NCI-H1105 (cell line): ENCODE measurements around the gene CNST.
"Not testable (repeated sequence)": the region's sequence is repeated elsewhere in the genome, so short reads cannot be mapped to it uniquely, and the experiment has no call there.

ENCODE experiments used
- DNase-seq: peaks from one replicate; lab custom pipeline; 2025; lab: John Stamatoyannopoulos, UW

Gene CNST

DNA sequence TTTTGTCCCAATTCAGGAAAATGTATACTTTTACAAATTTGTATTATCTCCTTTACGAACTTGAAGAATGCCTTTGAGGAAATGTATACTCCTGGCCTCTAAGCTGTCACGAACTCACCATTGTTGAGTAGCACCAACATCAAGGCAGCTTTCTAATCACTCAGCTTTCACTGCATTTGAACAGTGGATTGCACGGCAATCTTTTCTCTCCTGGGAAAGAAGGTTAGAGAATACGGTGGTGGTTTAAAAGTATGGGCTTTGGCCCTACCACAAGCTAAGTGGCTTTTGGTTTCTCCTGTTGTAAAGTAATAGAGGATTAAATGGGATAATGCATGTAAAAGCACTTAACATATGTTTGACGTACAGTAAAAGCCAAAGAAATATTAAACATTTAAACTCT, 57.8 kb downstream of the CNST start:
- no peak for DNase-seq

DNA sequence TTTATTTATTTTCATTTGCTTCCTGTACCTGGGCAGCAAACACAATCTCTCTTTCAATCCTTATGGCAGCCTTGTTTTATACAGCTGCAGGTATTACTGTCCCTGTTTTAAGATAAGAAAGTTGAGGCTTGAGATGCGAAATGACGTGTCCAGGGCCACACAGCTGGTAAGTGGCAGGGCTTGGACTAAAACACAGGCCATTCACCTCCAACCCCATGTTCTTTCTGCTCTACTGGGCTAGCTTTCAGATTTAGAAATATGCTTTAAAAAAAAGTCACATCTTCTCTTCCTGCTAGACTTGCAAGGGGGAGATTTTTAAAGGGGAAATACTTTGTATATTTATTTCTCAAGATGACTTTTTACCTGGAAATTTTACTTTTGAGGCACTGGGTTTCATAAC, 62.8 kb downstream of the CNST start:
- no peak for DNase-seq

GRCh38 chr1:246629976-246630375, 63.7 kb downstream of the CNST start:
- DNase-seq, result no peak

- DNase-seq, result no peak
Observed at GRCh38 chr1:246631426-246631825, 65.2 kb downstream of the CNST start.

DNA sequence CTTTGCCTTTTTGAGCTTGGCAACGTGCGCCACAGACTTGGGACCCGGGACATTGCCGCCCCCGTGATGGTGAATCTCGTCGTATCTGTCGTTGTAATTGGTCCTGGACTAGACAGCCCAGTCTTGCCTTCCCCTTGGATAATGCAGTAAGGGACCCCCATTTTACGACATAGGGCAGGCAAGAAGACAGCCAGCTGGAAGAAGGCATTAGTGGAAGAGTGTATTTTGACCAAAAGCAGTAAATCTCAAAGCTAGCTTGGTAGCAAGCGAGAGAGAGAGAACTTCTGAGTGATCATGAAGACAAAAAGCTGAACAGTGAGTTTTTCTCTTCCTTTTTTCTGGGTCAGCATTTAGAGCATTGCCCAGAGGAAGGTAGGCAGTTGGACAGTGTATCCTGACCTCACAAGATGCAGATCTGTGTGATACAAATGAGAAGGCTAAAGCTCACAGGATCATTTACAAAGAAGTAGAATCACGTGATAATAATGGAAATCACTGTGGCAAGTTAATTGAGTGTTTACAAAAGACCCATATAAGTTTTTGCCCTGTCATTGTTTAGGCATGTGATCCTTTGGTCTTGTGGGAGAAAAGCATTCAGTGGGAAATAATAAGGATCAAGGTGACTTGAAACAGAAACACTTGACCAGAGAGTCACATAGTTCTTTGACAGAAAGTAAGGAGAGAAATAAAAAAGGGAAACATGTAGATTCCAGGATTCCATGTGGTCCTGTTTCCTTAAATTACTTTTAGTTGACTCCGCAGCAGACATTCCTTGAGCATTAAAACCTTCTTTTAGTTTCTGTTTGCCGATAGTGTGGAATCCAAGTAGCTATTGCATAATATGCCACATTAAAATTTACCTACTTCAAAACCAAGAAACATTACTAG, 66.3 kb downstream of the CNST start:
- no peak for DNase-seq

DNA sequence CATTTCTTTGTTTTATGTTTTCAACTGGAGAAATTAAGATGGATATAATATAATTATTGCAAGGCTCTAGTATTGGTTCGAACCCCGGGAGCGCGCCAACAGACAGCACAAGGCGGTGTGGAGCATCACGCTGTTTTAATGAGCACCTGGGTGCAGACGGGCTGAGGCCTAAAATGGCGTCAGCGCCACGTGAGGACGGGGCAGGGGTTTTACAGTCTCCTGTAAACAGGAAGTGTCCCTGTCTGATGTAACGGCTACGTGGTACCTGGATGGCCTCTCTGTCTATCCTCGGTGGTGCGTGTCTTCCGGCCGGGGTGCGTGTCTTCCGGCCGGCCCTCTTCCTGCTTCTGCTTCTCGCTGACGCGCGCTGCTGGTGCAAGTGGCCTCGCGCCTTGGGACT, 68.4 kb downstream of the CNST start:
- DNase-seq, result not testable (repeated sequence)

- no peak for DNase-seq
Observed at GRCh38 chr1:246638941-246639655, 72.8 kb downstream of the CNST start.

DNA sequence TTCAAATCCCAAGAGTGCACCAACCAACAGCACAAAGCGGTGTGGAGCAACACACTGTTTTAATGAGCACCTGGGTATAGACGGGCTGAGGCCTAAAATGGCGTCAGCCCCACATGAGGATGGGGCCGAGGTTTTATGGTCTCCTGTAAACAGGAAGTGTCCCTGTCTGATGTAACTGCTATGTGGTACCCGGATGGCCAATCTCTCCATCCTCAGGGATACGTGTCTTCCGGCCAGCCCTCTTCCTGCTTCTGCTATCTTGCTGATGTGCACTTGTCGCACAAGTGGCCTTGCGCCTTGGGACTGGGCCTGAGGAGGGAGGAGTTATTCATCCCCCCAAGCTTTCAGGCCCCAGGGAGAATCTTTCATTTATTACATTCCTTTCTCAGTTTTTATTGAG, 73.5 kb downstream of the CNST start:
- DNase-seq, result no peak

- DNase-seq, result no peak
Observed at GRCh38 chr1:246640747-246641146, 74.5 kb downstream of the CNST start.

- no peak for DNase-seq
Observed at GRCh38 chr1:246641394-246641793, 75.1 kb downstream of the CNST start.

DNA sequence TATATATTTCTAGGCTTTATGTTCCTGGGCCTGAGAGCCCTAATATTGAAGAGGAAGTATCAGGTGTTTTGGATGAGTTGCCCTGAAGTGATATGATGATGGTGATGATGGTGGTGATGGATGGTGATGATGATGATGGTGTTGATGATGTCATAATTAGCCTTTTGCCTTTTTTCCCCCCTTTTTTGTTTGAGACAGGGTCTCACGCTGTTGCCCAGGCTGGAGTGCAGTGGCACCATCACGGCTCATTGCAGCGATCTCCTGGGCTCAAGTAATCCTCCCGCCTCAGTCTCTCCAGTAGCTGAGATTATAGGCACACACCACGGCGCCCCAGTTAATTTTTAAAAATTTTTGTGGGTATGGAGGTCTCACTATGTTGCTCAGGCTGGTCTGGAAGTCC, 76.5 kb downstream of the CNST start:
- DNase-seq, result no peak

GRCh38 chr1:246647113-246647512, 80.9 kb downstream of the CNST start:
- DNase-seq, result no peak

GRCh38 chr1:246647513-246647912, 81.3 kb downstream of the CNST start:
- DNase-seq, result no peak

GRCh38 chr1:246651012-246651695, 84.9 kb downstream of the CNST start:
- DNase-seq, result no peak

DNA sequence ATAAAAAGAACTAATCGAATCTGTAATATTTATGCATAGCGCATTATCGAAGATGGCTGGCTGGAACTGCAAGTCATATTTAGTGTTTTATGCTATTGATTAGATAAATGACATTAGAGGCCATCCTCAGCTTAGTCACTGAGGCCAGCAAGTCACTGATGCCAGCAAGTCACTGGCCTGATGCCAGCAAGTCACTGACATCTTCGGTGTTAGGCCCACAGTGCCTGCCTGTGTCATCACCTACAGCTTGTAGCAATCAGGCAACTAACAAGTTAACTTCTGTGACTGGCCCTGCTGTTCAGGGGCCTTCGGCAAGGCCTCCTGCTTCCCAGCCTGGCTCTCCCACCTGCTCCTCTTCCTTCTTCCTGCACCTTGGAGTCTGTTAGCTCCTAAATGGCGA, 92.3 kb downstream of the CNST start:
- no peak for DNase-seq

DNA sequence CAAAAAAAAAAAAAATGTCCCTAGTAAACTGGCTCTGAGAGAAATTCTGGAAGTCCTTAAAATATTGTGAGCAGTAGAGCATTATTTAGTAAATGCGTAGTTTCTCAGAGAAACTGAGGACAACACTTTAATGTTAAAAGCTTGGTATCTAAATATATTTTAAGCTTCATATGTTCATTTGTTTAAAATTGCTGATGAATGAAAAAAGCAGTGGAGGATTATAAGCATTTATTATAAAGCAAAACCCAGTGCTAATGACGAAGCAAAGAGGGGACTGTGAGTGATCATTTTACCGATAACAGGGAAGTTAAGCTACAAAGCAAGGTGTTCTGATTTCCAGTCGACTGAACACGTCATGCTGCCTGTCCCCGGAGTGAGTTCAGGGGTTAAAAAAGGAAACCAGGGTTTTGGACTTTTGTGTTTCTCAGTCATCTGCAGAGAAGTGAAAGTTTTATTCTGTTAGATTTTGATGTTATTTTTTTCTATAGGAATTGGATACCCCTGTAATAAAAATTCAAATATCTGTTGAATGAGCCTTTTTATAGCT, 93.4 kb downstream of the CNST start:
- no peak for DNase-seq

GRCh38 chr1:246661451-246661850, 95.2 kb downstream of the CNST start:
- DNase-seq, result no peak

DNA sequence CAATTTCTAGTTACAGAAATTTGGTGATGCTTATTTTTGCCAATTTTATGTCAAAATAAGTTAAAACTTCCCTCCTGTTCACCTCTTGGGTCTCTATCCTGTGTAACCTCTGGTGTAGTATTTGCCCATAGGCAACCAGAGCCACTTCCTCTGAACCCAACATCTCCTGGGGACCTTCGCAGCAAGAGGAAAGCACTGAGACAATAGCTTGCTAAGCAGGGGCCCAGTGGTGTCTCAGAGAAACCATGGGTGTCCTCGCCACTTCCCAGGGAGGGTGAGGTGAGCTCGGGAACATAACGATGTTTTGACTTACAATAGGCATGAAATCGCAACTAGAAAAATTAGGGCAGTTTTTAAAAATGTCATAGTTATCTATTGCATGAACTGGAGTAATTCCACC, 101.5 kb downstream of the CNST start:
- no peak for DNase-seq

DNA sequence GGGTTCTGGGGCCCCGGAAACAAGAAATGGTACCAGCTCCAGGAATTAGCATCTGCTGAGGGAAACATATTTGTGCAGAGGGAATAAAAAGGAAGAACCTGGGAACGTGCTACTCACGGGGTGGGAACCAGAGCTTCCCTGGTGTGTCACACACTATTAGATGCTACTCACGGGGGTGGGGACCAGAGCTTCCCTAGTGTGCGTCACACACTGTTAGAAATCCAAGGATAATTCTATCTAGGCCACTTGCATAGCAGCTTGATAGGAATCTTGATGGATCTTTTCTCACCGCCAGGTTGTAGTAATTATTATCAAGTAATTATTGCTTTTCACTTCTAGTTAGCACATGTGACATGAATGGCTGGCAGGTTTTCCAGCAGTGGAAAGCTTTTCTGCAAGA, 103.4 kb downstream of the CNST start:
- DNase-seq, result no peak

DNA sequence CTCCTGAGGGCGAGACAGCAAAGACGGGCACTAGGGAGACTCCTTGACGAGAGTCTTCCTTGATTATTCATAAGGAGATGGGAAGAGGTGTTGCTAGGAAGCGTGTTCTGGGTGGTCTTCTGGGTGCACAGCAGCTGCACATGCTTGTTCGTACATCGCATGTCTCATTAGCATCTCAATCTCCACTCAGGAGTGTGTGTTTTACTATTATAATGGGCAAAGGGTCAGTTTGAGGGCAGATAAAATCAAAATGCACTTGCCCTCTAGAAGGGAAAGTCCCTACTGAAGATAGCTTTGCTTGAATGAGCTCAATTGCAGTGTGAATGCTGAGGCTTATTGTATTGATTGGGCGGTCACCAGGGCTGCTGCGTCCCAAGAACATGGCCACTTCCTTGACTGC, 107.8 kb downstream of the CNST start:
- DNase-seq, result no peak

GRCh38 chr1:246677842-246678241, 111.6 kb downstream of the CNST start:
- DNase-seq, result no peak
